HG02970 (cell line): ENCODE measurements around the gene CCR7.
A peak's percentile ranks its signal among the peaks of the same experiment; 100 is the strongest.
"Not testable (repeated sequence)": the region's sequence is repeated elsewhere in the genome, so short reads cannot be mapped to it uniquely, and the experiment has no call there.

Experiments
- ATAC-seq: cut with Tn5 transposase; IDR thresholded peaks from one replicate; pipeline ENCODE4 v1.9.1; 2021; ENCODE audit warnings: mild to moderate bottlenecking, moderate library complexity, moderate number of reproducible peaks; ENCODE audit not compliant: unreplicated experiment, low FRiP score

The CCR7 gene

DNA sequence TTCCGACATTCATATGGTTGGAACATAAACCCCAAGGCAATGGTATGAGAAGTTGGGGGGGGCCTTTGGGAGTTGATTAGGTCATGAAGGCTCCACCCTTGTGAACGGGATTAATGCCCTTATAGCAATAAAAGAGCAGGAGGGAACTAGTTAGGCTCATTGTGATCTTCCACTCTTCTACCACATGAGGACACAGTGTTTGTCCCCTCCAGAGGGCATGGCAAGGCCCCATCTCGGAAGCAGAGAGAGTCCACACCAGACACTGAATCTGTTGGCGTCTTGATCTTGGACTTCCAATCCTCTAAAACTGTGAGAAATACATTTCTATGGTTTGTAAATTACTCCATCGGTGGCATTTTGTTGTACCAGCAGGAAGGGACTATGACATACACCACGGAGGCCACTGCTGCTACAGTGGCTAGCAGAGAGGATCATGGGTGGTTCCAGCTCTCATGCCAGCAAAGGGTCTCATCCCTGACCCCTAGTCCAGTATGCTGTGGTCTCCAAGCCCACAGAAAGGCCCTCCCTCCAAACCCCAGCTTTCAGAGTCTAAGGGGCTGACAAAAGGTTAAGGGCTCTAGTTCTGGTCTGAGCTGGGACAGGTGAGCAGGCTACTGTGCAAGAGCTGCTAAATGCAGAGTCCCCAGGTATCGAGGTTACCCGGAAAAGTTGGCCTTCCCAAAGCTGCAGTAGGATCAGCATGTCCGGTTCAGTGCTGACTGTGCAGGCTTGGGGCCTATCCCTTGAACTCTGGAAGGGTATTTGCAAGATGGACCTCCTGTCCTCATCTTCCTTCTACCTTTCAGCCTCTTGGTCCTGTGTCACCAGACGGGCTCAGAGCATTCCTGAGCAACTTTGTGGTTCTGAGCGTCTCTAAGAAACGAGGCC is 12.2 kb downstream of the CCR7 start:
- ATAC-seq, result no peak

GRCh38 chr17:40551879-40552768 is 13.1 kb downstream of the CCR7 start:
- no peak for ATAC-seq

GRCh38 chr17:40551091-40551878 is 14.0 kb downstream of the CCR7 start:
- no peak for ATAC-seq

DNA sequence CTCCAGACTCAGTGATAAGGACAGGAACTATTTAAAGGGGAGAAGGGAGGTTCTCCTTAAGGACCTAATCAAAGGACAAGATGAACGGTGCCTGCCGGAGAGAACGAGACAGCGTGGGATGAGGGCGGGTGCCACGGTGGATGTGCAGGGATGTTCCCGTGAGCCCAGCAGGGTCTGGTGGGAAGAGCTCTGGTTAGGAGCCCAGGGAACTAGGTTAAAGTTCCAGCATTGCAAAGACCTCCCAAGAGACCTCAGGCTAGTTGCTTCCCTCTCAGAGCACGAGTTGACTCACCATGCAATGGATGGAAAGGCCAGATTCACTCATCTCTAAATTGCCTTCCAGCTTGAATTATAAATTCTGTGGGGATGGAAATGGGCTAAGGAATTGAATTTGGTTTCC is 14.7 kb downstream of the CCR7 start:
- ATAC-seq, result no peak

- ATAC-seq, result no peak
Observed at GRCh38 chr17:40548982-40549685, 16.1 kb downstream of the CCR7 start.

DNA sequence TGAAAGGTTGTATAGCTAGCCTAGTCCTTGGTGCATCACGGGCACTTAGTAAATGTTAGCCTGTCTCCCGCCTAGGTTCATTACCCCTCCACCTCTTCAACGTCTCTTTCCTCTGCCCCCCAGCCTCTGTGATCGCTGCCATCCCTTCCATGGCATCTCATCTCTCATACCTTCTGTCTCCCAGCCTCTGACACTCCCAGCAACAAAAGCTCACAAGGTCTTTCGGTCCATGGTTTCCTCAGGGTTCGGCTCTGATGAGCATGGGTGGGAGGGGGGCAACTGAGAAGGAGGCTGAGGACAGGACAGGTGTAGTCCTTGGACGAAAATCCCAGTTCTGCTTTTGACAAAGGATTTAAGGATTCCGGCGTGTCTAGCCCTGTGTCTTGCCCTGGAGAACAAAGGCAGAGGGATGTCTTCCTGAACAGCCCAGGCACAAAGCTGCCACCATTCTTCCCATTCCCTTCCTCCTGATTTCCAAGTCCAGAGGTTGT is 16.7 kb downstream of the CCR7 start:
- no peak for ATAC-seq

GRCh38 chr17:40547785-40548478 is 17.3 kb downstream of the CCR7 start:
- ATAC-seq, result no peak

DNA sequence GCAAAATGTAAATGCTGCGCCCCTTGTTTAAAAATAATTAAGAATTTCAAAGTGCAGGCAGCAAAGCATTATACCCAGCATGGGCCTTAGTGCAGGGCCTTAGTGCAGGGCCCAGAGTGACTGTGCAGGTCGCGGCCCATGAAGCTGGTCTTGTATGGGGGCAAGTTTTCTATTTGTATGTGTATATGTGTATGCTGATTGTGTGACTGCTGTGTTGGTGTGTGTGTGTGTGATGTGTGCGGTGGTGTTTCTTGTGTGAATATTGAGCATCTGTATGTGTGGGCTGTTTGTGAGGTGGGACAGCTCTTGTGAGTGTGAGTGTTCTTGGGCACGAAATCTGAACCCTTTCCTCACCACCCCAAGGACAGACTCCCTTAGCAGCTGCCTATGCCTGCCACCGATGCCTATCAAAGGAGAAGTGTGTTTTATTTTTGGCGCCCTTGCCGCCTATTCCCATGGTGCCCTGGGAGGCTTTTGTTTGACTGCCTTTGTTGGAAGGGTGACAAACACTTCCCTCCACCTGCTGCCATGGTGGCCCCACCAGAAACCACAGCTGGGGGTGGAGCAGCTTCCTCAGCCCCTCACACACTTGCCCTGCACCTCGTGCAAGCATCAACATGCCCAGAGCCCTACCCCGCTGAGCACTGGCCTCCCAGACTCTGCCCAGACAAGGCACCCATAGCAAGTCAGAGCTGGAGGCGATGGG is 18.0 kb downstream of the CCR7 start:
- ATAC-seq, result no peak

GRCh38 chr17:40546497-40546896 is 18.8 kb downstream of the CCR7 start:
- not testable (repeated sequence) for ATAC-seq

- ATAC-seq, result no peak
Observed at GRCh38 chr17:40545660-40546059, 19.6 kb downstream of the CCR7 start.

GRCh38 chr17:40542558-40543411 is 22.5 kb downstream of the CCR7 start:
- ATAC-seq, result peak; percentile 39

GRCh38 chr17:40541873-40542557 is 23.3 kb downstream of the CCR7 start:
- ATAC-seq, result no peak

DNA sequence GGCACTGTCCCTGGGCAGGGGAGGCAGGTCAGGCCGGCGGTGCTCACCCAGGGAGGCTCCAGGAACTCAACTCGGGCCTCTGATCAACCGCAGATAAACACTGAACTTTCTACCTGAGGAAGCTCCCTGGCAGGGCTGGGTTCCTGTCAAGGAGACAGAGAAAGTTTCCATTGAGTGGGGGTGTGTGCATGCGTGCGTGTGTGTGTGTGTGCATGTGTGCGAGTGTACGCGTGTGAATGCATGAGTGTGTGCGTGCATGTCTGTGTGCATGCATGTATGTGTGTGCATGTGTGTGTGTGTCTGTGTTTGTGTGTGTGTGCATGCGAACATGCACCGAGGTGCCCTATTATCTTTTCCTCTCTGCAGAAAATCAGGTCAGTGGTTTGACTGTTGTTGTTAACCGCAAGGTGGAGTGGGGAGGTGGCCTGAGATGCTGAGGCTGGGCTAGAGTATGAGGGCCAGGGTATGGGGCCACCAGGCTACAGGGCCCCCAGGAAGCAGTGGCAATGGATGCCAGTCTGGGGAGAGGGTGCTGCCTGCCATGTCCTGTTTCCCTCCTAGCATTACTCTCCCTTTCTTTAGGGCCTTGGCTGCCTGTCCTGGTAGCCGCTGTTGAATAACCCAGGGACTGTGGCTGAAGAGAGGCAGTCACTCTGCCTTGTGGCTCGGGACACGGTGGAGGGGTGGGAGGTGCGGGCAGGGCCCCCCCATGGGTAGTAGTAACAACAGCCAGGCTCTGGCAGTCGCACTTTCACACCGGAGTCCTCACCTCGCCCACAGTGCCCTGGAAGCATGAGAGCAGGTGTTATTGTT is 24.0 kb downstream of the CCR7 start:
- no peak for ATAC-seq

DNA sequence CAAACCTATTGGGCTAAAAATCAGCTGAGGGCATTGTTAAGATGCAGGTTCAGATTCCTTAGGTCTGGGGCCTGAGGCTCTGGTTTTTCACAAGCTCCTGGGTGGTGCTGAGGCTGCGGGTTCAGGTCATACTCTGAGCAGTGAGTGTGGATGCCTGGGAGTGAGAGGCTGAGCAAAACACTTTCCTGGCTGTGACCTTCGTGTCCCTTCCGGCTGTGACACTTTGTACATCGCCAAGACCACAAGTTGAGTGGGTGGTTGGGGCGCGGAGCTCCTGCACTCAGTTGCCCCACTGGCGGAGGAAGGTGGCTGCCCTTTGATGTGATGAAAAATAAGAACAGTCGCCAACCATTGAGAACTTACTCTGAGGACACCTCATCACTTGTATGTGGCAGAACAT is 24.8 kb downstream of the CCR7 start:
- no peak for ATAC-seq

GRCh38 chr17:40539711-40540411 is 25.4 kb downstream of the CCR7 start:
- no peak for ATAC-seq
